H1 (cell line): ENCODE results near the gene CKB. TPM values are rescaled to one million over a fixed set of nuclear protein-coding genes. Genes with fewer than 3 reads are reported as not detected.

ENCODE experiments used
- CTCF ChIA-PET: fragments of 300-600 bp; sonication (Branson Sonifier 250); formaldehyde crosslinking; loops from one replicate; lab custom pipeline; 2021; ENCODE audit not compliant: partially characterized antibody; lab: Charles Lee
- POLR2A ChIA-PET: fragments of 300-600 bp; sonication (Branson Sonifier 250); formaldehyde crosslinking; loops from one replicate; lab custom pipeline; 2021; ENCODE audit warnings: inconsistent platforms; ENCODE audit not compliant: partially characterized antibody; lab: Charles Lee
- DNase-seq, 2 experiments: peaks; one replicate each; pipeline versions ENCODE4 v3.0.0 to v3.0.0-alpha.2; 2010 to 2022; ENCODE audit warnings: low spot score in 2 of 2, low read depth in 1 of 2, mixed read lengths in 1 of 2
- FAIRE-seq: peaks from 2 replicates; lab custom pipeline; 2011; peaks lifted over from hg19 to GRCh38; lab: Jason Lieb, UNC
- H2AFZ ChIP-seq: 2 replicates; pipeline ENCODE4 v1.8.1; 2012; ENCODE audit warnings: low read length, inconsistent platforms
- H2AK5ac ChIP-seq: 2 replicates; pipeline ENCODE4 v1.6.1; 2013; ENCODE audit warnings: low read depth, low read length
- H2BK120ac ChIP-seq: replicated peaks from 2 replicates; pipeline ENCODE3; 2013; ENCODE audit warnings: low read depth, low read length, inconsistent platforms
- H2BK12ac ChIP-seq: 2 replicates; pipeline ENCODE4 v1.6.1; 2013; ENCODE audit warnings: low read depth, low read length
- H2BK15ac ChIP-seq: 2 replicates; pipeline ENCODE4 v1.6.1; 2013; ENCODE audit warnings: low read length
- H2BK20ac ChIP-seq: 2 replicates; pipeline ENCODE4 v1.6.1; 2013; ENCODE audit warnings: low read length
- H2BK5ac ChIP-seq: 2 replicates; pipeline ENCODE4 v1.6.1; 2013; ENCODE audit warnings: low read depth, low read length
- H3K14ac ChIP-seq: 2 replicates; pipeline ENCODE4 v1.6.1; 2013; ENCODE audit warnings: inconsistent platforms; ENCODE audit not compliant: insufficient read length
- H3K18ac ChIP-seq: 2 replicates; pipeline ENCODE4 v1.6.1; 2013; ENCODE audit warnings: low read length; ENCODE audit errors: extremely low read depth
- H3K23ac ChIP-seq: 2 replicates; pipeline ENCODE4 v1.6.1; 2013; ENCODE audit warnings: inconsistent platforms; ENCODE audit not compliant: insufficient read length
- H3K23me2 ChIP-seq: 2 replicates; pipeline ENCODE4 v1.6.1; 2013; ENCODE audit warnings: low read depth, low read length
- H3K27ac ChIP-seq: 2 replicates; pipeline ENCODE4 v1.6.1; 2011; ENCODE audit warnings: low read depth, low read length, inconsistent platforms
- H3K27me3 ChIP-seq, 4 experiments: replicated peaks in 1 of 4; 1 replicate in 1 of 4; 2 replicates in 3 of 4; pipeline versions ENCODE4 v1.6.1 to v1.8.1; 2011 to 2013; ENCODE audit warnings: low read length in 3 of 4, mild to moderate bottlenecking in 3 of 4, inconsistent platforms in 2 of 4, mixed read lengths in 2 of 4, moderate library complexity in 1 of 4; ENCODE audit not compliant: control insufficient read depth in 3 of 4, insufficient read depth in 3 of 4; ENCODE audit errors: extremely low read depth in 1 of 4
- H3K36me3 ChIP-seq, 4 experiments: 2 replicates each; pipeline versions ENCODE4 v1.6.1 to v1.8.1; 2011 to 2013; ENCODE audit warnings: mild to moderate bottlenecking in 4 of 4, low read length in 3 of 4, moderate library complexity in 2 of 4, control low read depth in 1 of 4, inconsistent platforms in 1 of 4; ENCODE audit not compliant: insufficient read depth in 4 of 4, control insufficient read depth in 2 of 4
- H3K4ac ChIP-seq: replicated peaks from 2 replicates; pipeline ENCODE3; 2013; ENCODE audit warnings: low read length, low read depth, mixed read lengths, inconsistent platforms; ENCODE audit not compliant: insufficient read length
- H3K4me1 ChIP-seq, 4 experiments: replicated peaks in 1 of 4; 1 replicate in 1 of 4; 2 replicates in 3 of 4; pipeline versions ENCODE4 v1.6.1 to v1.8.1; 2011 to 2013; ENCODE audit warnings: low read length in 3 of 4, inconsistent platforms in 2 of 4, mixed read lengths in 1 of 4; ENCODE audit not compliant: insufficient read depth in 4 of 4, control insufficient read depth in 3 of 4
- H3K4me2 ChIP-seq, 2 experiments: 2 replicates each; pipeline versions ENCODE4 v1.6.1 to v1.8.1; 2011 to 2013; ENCODE audit warnings: low read depth in 2 of 2, low read length in 2 of 2, control low read depth in 1 of 2, inconsistent platforms in 1 of 2, mild to moderate bottlenecking in 1 of 2; ENCODE audit not compliant: insufficient read depth in 1 of 2
- H3K4me3 ChIP-seq, 4 experiments: fragments of 200-600, 300-600 bp in 1 of 4; sonication (generic), shearing (Covaris generic), sonication (Bioruptor Twin) in 1 of 4; 2 replicates each; pipeline versions ENCODE4 v1.5.1 to v1.8.1; 2011 to 2016; ENCODE audit warnings: low read length in 4 of 4, low read depth in 3 of 4, control low read depth in 2 of 4, inconsistent platforms in 2 of 4, mild to moderate bottlenecking in 2 of 4, mixed read lengths in 1 of 4, moderate library complexity in 1 of 4; ENCODE audit not compliant: insufficient read depth in 2 of 4; ENCODE audit errors: extremely low read depth in 1 of 4
- H3K56ac ChIP-seq: replicated peaks from 2 replicates; pipeline ENCODE3; 2013; ENCODE audit warnings: low read depth, mild to moderate bottlenecking, mixed read lengths, low read length, inconsistent platforms; ENCODE audit not compliant: insufficient read length
- H3K79me1 ChIP-seq: 2 replicates; pipeline ENCODE4 v1.6.1; 2013; ENCODE audit warnings: low read depth, low read length, control low read depth
- H3K79me2 ChIP-seq, 2 experiments: 2 replicates each; pipeline versions ENCODE4 v1.6.1 to v1.8.1; 2012 to 2013; ENCODE audit warnings: low read length in 2 of 2, mild to moderate bottlenecking in 2 of 2, inconsistent platforms in 1 of 2; ENCODE audit not compliant: insufficient read depth in 2 of 2, control insufficient read depth in 1 of 2
- H3K9ac ChIP-seq, 4 experiments: replicated peaks in 1 of 4; 1 replicate in 1 of 4; 2 replicates in 3 of 4; pipeline versions ENCODE4 v1.6.1 to v1.8.1; 2011 to 2013; ENCODE audit warnings: low read depth in 3 of 4, low read length in 3 of 4, control low read depth in 2 of 4, mild to moderate bottlenecking in 2 of 4, moderate library complexity in 2 of 4, inconsistent platforms in 1 of 4; ENCODE audit errors: extremely low read depth in 1 of 4
- H3K9me3 ChIP-seq, 2 experiments: 2 replicates each; pipeline versions ENCODE4 v1.6.1 to v1.8.1; 2012 to 2013; ENCODE audit warnings: mild to moderate bottlenecking in 2 of 2, moderate library complexity in 2 of 2, control low read depth in 1 of 2, inconsistent platforms in 1 of 2, low read depth in 1 of 2, low read length in 1 of 2, mixed read lengths in 1 of 2; ENCODE audit not compliant: insufficient read depth in 2 of 2
- H4K20me1 ChIP-seq, 2 experiments: replicated peaks in 1 of 2; 2 replicates each; pipeline versions ENCODE3 to v1.8.1; 2011 to 2013; ENCODE audit warnings: inconsistent platforms in 2 of 2, low read length in 2 of 2, mild to moderate bottlenecking in 1 of 2; ENCODE audit not compliant: insufficient read depth in 2 of 2, control insufficient read depth in 1 of 2
- H4K5ac ChIP-seq: 2 replicates; pipeline ENCODE4 v1.6.1; 2013; ENCODE audit warnings: low read length, low read depth, mixed read lengths, inconsistent platforms; ENCODE audit not compliant: insufficient read length
- H4K8ac ChIP-seq: 2 replicates; pipeline ENCODE4 v1.8.0; 2013; ENCODE audit warnings: mild to moderate bottlenecking, moderate library complexity, low read length, inconsistent platforms; ENCODE audit not compliant: insufficient read depth; ENCODE audit errors: extremely low read depth
- H4K91ac ChIP-seq: replicated peaks from 2 replicates; pipeline ENCODE3; 2013; ENCODE audit warnings: low read length, mixed read lengths, inconsistent platforms; ENCODE audit not compliant: insufficient read length
- ASH2L ChIP-seq: fragments of 200-600, 300-600 bp; sonication (generic); IDR thresholded peaks from one replicate; pipeline ENCODE4 v1.7.1; 2017; ENCODE audit warnings: low read length
- GABPA ChIP-seq: IDR thresholded peaks from 2 replicates; pipeline ENCODE4 v1.6.1; 2011; ENCODE audit warnings: mild to moderate bottlenecking, low read length, moderate library complexity, borderline replicate concordance; ENCODE audit not compliant: insufficient read depth
- KDM4A ChIP-seq: IDR thresholded peaks from one replicate; pipeline ENCODE4 v1.7.1; 2012; ENCODE audit warnings: low read depth, mild to moderate bottlenecking, moderate library complexity, low read length, inconsistent platforms; ENCODE audit not compliant: severe bottlenecking
- PHF8 ChIP-seq: fragments of 200-600 bp; sonication (generic); conservative IDR thresholded peaks from 2 replicates; pipeline ENCODE4 v1.7.1; 2012; ENCODE audit warnings: low read depth, mild to moderate bottlenecking, inconsistent platforms, low read length, moderate library complexity
- SAP30 ChIP-seq: fragments of 300-600 bp; sonication (generic); IDR thresholded peaks from 2 replicates; pipeline ENCODE4 v1.7.1; 2012; ENCODE audit warnings: low read length, moderate library complexity, mild to moderate bottlenecking, inconsistent platforms; ENCODE audit not compliant: insufficient read depth, insufficient replicate concordance
- SIX5 ChIP-seq: IDR thresholded peaks from 2 replicates; pipeline ENCODE4 v1.6.1; 2011; ENCODE audit warnings: mild to moderate bottlenecking, low read depth, low read length
- SP2 ChIP-seq: IDR thresholded peaks from 2 replicates; pipeline ENCODE4 v1.6.1; 2012; ENCODE audit warnings: mild to moderate bottlenecking, low read length, inconsistent platforms
- SUZ12 ChIP-seq: fragments of 200-600 bp; sonication (generic); IDR thresholded peaks from 2 replicates; pipeline ENCODE4 v1.6.1; 2012; ENCODE audit warnings: mild to moderate bottlenecking, inconsistent platforms, low read length, moderate library complexity, mixed read lengths
- TAF1 ChIP-seq: IDR thresholded peaks from 2 replicates; pipeline ENCODE4 v1.6.1; 2011; ENCODE audit warnings: mild to moderate bottlenecking, low read depth, low read length
- TEAD4 ChIP-seq: IDR thresholded peaks from 2 replicates; pipeline ENCODE4 v1.6.1; 2012; ENCODE audit warnings: low read depth, low read length, inconsistent platforms, mixed read lengths
- WGBS, 2 experiments: shearing (Covaris generic) in 1 of 2; methylation state at CpG; one replicate each; pipeline versions ENCODE4 v1.1.6 to v1.1.7; 2013 to 2015; ENCODE audit warnings: low lambda C conversion rate in 2 of 2, mixed read lengths in 2 of 2, inconsistent platforms in 1 of 2, low coverage in 1 of 2, missing lambda C conversion rate in 1 of 2; ENCODE audit not compliant: insufficient replicate concordance in 2 of 2, insufficient coverage in 1 of 2, insufficient read length in 1 of 2; ENCODE audit errors: extremely low coverage in 1 of 2, missing lambda C conversion rate in 1 of 2; 5-methylcytosine and 5-hydroxymethylcytosine counted together
- polyA plus RNA-seq, 7 experiments: library from polyadenylated mRNA; depleted of rRNA in 3 of 7; stranded (reverse) in 5 of 7; unstranded in 2 of 7; fragments of >200 nt in 5 of 7; fragments of 200-250 nt in 2 of 7; gene quantifications; 1 replicate in 5 of 7; 2 replicates in 1 of 7; 4 replicates in 1 of 7; pipeline versions ENCODE4 v1.2.1 to v1.2.3, GENCODE V29; 2011 to 2013; ENCODE audit warnings: missing spikeins in 2 of 7, mixed read lengths in 2 of 7
- total RNA-seq: library from RNA; stranded (reverse); fragmentation: NEBNext Ultra II Directional; extraction: Animal tissue kit (Norgen Biotek cat#: 25700); gene quantifications from 2 replicates; pipeline ENCODE4 v1.2.1, GENCODE V29; 2021

CKB gene
- total and polyA plus RNA-seq, 2 of the 8 experiments (the other 6 are each of a cell fraction or from before 2014, with no cell fraction given) = 538 to 950 TPM

- H2AK5ac ChIP-seq = no peak overlapping the region
- H3K79me2 ChIP-seq = no peaks in the 10 kb centered on the region
- H2BK12ac ChIP-seq = no peak overlapping the region
- ChIA-PET CTCF (interaction anchor here (1.1 to 28.8 kb wide), 6 partner anchors 8 to 39 kb away, joined by 4 to 921 read pairs (median 8); partner anchors contain the start of genes CKB and TRMT61A), POLR2A (interaction anchor here (0.8 to 29.8 kb wide), 4 partner anchors 14 to 34 kb away, joined by 3 to 844 read pairs (median 15); partner anchors contain the start of genes BAG5, CKB and COA8)
- H3K27ac ChIP-seq = no peak overlapping the region
- no peak overlapping the region for H3K56ac ChIP-seq
- H4K8ac ChIP-seq = no peak overlapping the region
- H3K36me3 ChIP-seq = no peaks in the 10 kb centered on the region
- H2BK5ac ChIP-seq = no peak overlapping the region
- FAIRE-seq (no peak), DNase-seq (no peak)
- H3K27me3 ChIP-seq = no peaks in the 10 kb centered on the region
- no peak overlapping the region for H3K14ac ChIP-seq
- H4K5ac ChIP-seq = no peak overlapping the region
- no peak overlapping the region for H3K23ac ChIP-seq
- no peak overlapping the region for H2AFZ ChIP-seq
- H3K4me3 ChIP-seq = no peak overlapping the region
- no peak overlapping the region for H2BK15ac ChIP-seq
- H2BK120ac ChIP-seq = no peak overlapping the region
- H3K18ac ChIP-seq = no peak overlapping the region
- no peak overlapping the region for H3K9ac ChIP-seq
- H3K23me2 ChIP-seq = no peaks in the 10 kb centered on the region
- WGBS, 2 experiments = 90% methylated on average over 16 of the region's 18 CpGs; no CpG with 5 or more reads in 1 of the 2 experiments
- H3K4ac ChIP-seq = no peak overlapping the region
- no peak overlapping the region for H2BK20ac ChIP-seq
- no peak overlapping the region for H3K4me2 ChIP-seq
- no peak overlapping the region for H4K91ac ChIP-seq
- H4K20me1 ChIP-seq = peaks cover 0 to 4% of the 10 kb centered on the region in 2 experiments
- H3K4me1 ChIP-seq = peaks cover 0 to 15% (median 13%) of the 10 kb centered on the region in 4 experiments; a peak in 6 of 7 replicates
- no peaks in the 10 kb centered on the region for H3K79me1 ChIP-seq
- H3K9me3 ChIP-seq = no peaks in the 10 kb centered on the region
- TF ChIP-seq PHF8 (no peak), TAF1 (no peak), ASH2L (no peak), SP2 (no peak), KDM4A (no peak), SAP30 (no peak), SUZ12 (no peak), TEAD4 (no peak), GABPA (no peak), SIX5 (no peak)
Measured at GRCh38 chr14:103547941-103548462, 25.4 kb upstream of the CKB start.
